ENCODE results near the gene CEMIP.

GRCh38 chr15:80836223-80836622 lies 57.1 kb downstream of the CEMIP start:
- TF ChIP-seq CTCF (IDR thresholded peaks at IDR 0.05) (no peak), ZFX (IDR thresholded peaks at IDR 0.05; ENCODE audit: borderline replicate concordance) (no peak)
